Central memory CD4-positive, alpha-beta T cell (primary cell): ENCODE measurements around the gene LSM7.

Experiments used
- DNase-seq: peaks from one replicate; pipeline ENCODE4 v3.0.0; 2022
- total RNA-seq, 3 experiments: gene quantifications; one replicate each; lab custom pipeline; 2026; lab: John Stamatoyannopoulos, UW

The LSM7 gene
- 36.7 to 74.5 (median 39.5) reads per million in 3 experiments for total RNA-seq

DNA sequence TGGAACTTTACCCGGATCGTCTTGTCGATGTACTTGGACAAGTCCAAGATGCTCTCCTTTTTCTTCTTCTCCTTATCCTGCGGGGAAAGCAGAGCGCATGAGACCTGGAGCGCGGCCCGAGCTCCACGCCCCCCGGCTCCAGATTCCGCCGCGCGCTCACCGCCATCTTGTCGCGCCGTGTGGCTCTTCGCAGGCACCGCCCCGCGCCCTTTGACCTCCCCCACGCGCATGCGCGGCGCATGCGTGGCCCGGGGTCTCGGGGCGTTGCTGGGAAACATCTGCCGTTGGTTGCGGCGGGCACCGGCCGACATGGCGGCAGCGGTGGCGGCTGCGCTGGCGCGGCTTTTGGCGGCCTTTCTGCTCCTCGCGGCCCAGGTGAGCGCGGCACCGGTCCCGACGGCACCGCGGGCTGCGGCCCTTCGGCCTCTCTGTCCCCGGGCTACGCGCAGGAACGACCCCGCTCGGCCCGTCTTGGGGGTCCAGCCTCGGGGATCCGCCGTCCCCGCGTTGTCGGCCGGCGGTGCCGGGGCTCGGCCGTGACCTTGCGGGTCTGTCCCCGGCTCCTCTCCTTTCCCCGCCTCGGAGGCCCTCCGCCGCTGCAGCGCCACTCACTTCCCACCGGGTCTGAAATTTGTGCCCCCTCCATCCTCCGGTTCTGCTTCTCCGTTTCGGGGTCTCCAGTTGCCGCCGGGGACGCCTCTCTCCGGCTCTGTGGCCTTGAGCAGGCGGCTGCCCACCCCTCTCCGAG, at the start of gene LSM7, which contains the start of gene SPPL2B:
LSM7 (minus strand) TSS at position 186 of the 748 bp plus-strand sequence; CDS start at position 166, 20 bp downstream.
SPPL2B (plus strand) TSS at position 284 of the 748 bp plus-strand sequence; CDS start at position 310, 26 bp downstream.
- DNase-seq = peak; percentile 90

DNA sequence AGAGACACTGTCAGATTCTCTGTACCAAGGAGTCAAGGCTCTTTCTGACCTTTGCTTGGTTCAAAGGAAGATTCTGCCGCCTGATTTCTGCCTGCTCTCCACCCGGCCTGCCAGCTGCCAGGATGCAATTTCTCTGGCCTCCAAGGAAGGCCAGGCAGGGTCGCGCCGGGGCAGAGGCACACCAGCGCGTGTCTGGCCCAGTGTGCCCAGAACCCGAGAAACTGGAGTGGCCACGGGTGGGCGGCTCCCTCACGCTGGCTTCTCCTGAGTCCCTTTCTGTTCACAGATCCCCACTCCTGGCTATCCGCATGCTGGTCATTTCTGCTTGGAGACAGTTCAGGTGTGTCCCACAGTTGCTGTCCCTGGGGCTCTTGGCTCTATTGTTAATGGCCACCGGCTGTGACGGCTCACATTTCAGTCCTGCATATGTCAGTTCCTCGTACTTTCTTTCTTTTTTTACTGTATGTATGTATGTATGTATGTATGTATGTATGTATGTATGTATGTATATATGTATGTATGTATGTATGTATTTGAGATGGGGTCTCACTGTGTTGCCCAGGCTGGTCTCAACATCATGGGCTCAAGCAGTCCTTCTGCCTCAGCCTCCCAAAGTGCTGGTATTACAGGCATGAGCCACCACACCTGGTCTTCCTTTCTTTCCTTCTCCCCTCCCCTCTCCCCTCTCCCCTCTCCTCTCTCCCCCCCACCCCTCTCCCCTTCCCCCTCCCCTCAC, 48.6 kb upstream of the LSM7 start:
- no peak for DNase-seq

DNA sequence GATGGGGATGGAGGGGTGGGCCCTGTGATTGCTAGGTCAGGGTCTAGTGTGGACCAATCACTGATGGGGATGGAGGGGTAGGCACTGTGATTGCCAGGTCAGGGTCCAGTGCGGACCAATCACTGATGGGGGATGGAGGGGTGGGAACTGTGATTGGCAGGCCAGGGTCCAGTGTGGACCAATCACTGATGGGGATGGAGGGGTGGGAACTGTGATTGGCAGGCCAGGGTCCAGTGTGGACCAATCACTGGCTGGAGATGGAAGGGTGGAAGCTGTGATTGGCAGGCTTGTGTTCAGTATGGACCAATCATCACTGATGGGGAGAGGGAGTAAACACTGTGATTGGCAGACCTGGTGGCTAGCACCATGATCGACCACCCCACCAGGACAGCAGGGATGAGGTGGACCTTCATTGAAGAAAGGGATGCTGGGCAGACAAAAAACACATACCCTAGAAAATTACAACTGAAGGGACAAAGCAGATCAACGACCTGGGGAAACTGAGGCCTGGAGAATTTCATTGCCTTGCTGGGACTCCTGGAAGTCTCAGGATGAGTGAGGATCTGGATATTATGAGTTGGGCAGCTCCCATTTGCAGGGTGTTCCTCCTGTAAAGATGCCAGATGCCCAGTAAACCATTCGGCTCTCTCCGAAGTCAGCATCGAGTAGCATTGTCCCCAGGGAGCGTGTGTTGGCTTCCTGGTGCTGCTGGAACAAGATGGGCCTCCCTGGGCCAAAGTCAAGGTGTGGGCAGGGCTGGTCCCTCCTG, 47.2 kb upstream of the LSM7 start:
- DNase-seq = no peak

- no peak for DNase-seq
Measured at GRCh38 chr19:2374808-2375207, 46.4 kb upstream of the LSM7 start.

GRCh38 chr19:2372076-2372612, 43.8 kb upstream of the LSM7 start:
- DNase-seq = no peak

- DNase-seq = no peak
Measured at GRCh38 chr19:2371656-2372055, 43.3 kb upstream of the LSM7 start.

DNA sequence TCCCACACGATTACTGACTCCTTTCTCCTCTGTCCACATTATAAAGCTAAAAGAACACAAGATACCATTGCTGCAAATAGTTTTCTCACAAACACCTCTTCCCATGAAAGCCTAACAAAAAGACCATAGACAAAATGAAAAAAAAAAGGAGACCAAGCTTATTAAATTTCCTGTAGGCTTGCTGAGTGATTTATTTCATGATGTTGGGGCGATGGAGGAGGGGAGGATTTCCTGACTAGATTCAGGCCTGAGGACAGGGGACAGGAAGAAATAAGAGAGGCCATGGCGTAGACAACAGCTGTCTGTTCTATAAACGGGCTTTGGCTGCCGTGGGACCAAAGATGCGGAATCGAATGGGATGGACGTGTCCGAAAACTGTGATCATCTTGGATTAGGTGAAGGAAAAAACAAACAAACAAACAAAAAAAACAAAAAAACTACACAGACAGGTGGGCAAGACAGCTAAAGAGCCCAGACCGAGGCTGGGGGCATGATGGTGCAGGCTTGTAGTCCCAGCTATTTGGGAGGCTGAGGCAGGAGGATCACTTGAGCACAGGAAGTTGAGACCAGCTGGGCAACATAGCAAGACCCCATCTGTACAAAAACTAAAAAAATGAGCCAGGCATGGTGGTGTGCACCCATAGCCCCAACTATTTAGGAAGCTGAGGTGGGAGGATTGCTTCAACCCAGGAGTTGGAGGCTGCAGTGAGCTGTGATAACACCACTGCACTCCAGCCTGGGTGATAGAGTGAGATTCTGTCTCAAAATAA, 37.0 kb upstream of the LSM7 start:
- no peak for DNase-seq

GRCh38 chr19:2363419-2363818, 35.0 kb upstream of the LSM7 start:
- DNase-seq = no peak

- DNase-seq = no peak
Measured at GRCh38 chr19:2362970-2363300, 34.5 kb upstream of the LSM7 start.

DNA sequence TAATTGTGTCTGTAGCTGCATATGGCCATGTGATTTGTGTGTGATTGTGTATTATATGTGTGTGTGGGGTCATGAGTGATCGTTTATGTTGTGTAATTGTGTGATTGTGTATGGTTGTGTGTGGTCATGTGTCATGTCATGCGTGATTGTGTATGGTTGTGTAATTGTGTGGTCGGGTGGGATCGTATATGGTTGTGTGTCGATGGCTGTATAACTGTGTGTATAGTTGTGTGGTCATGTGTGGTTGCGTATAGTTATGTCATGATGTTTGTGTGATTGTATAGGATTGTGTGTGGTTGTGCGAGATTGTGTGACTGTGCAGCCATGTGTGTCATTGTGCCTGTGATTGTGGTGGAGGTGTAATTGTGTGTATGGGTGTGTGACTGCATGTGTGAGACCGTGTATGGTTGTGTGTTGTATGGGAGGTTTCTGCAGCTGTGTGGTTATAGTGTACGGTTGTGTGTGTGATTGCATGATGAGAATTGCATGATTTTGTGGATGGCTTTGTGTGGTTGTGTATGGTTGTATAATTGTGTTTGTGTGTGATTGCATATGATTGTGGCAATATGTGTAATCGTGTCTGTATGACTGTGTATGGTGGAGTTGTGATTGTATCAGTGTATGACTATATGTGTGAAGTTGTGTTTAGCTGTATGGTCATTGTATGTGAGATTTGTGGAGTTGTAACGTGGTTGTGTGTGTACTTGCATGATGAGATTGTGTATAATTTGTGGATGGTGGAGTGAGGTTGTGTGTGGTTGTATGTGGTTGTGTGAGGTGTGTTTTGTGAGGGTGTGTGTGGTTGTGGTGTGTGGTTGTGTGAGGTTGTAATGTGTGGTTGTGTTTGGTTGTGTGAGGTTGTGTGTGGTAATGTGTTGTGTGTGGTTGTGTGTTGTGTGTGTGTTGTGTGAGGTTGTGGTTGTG, 33.9 kb upstream of the LSM7 start:
- DNase-seq = no peak

DNA sequence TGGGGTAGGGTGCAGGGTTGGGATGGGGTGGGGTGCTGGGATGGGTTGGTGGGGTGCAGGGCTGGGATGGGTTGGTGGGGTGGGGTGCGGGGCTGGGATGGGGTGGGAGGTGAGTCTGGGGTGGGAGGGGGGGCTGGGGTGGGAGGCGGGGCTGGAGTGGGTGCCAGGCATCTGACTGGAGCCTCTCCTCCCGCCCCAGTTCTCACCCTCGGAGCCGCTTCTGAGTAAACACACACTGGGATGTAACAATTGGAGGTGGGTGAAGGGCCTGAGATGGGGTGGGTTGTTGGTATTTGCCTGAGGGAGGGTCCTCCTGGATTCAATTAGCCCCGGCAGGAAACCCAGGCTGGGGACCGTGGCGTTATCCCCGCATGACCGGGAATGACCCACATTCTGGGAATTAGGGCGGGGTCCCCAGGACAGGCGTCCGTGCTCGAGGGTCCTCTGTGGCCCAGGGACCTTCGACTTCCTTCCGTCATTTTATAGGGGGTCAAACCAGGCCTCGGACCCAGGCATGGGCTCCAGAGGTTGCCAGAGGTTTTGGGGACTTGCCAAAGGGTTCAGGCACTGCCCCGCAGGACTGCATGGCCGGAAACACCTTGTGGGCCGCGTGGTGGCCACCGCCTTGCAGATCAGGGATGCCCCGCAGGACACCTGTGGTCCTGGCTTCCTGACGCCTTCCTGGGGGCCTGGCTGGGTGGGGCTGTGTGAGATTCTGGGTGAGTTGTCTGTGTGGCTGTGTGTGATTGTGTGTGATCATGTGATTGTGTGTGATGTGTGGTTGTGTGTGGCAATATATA, 33.1 kb upstream of the LSM7 start:
- DNase-seq = no peak

- no peak for DNase-seq
Measured at GRCh38 chr19:2360833-2361232, 32.4 kb upstream of the LSM7 start.

- no peak for DNase-seq
Measured at GRCh38 chr19:2359992-2360685, 31.8 kb upstream of the LSM7 start, which contains the start of gene TMPRSS9. Gene TMPRSS9, plus strand, starts transcription at chr19:2360265. Its CDS starts 29,521 bp downstream, at chr19:2389786.

DNA sequence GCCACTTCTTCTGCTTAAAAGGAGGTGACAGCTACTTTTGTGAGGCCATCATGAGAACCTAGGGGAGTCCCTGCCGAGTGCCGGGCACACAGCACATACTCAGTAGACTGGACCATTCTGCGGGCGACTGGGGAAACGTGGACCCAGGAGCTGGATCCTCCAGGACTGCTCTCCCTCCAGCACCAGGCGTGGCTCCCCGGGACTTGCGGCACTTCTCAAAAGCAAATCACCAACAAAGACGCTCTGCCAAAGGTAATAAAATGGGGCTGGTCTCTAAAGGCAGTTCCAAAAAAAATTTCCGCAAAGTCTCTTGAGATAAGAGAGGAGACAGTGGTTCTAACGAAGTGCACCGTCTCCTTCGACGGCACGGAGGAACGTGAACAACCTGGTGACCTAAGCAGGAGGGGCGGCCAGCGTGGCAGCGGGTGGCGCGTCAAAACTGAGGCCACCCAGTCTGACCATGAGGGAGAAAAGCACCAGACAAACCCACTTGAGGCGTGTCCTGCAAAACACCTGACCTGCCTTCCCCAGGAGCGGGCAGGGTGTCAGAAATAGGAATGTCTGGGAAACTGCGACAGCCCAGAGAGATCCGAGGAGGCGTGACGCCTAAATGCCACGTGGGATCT, 30.3 kb upstream of the LSM7 start:
- DNase-seq = no peak

DNA sequence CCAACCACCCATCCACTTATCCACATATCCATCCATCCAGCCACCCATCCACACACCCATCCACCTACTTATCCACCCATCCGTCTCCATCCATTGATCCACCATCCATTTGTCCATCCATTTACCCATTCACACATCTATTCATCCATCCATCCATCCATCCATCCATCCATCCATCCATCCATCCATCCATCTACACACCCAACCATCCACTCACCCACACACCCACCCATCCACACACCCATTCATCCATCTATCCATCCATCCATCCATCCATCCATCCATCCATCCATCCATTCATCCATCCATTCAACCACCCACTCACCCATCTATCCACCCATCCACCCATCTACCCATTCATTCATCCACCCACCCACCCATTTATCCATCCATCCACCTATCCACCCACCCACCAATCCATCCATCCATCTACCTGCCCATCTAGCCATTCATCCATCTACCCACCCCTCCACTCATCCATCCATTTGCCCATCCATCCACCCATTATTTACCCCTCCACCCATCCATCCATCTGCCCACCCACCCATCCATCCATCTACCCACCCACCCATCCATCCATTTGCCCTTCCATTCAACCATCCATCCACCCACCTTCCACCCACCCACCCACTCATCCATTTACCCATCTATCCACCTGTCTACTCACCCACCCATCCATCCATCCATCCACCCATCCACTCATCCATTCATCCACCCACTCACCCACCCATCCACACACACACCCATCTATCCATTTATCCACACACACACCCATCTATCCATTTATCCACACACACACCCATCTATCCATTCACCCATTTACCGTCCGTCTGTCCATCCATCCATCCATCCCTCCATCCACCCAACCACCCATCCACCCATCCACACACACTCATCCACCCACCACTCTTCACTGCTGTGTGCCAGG, 29.2 kb upstream of the LSM7 start:
- no peak for DNase-seq

- DNase-seq = no peak
Measured at GRCh38 chr19:2356036-2356646, 27.8 kb upstream of the LSM7 start.
